DMS53 treated with DMSO at 0.1 percent for 48 hours (cell line): ENCODE results near the gene PNLIPRP3.
"Not testable (repeated sequence)": the region's sequence is repeated elsewhere in the genome, so short reads cannot be mapped to it uniquely, and the experiment has no call there.

Experiments used
- DNase-seq: peaks from one replicate; lab custom pipeline; 2025; ENCODE audit not compliant: unreplicated experiment; lab: John Stamatoyannopoulos, UW

PNLIPRP3 gene

DNA sequence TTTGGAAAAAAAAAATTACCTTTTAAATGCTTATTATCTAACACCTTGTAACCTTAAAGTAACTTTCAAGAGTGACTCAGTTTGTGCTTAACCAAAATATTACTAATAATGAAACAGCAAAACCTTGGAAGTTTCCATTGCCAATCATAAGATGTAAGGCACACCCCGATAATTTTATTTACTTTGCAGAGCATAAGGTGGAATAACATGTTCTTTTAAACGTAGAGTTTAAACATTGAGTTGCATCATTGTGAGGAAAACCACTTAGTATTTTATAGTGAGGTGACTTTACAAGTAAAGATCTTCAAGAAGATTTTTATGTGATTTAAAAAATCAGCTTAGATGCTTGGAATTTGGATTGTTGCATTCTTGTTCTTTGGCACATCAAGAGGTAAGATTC lies at the start of gene PNLIPRP3:
Gene PNLIPRP3, plus strand, starts transcription at position 177 of the 400 bp plus-strand sequence. Its CDS starts 166 bp downstream, at position 343.
- DNase-seq: no peak

DNA sequence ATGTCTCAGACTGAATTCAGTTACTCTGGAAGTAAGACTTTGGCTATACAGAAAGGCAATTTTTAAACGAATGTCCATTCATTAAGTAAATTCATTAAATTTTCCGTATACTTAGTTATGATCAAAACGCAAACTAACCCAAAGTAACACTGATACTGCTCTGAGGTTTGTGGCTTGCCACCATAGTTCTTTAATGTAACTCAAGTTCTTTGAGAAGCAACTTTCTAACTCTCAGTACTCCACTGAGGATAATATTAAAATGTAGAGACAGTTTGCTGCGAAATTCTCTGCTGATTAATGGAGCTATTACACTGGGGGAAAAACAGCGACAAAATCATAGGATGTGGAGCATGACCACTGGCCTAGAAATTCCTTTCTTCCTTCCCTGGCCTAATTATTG lies 45.4 kb upstream of the PNLIPRP3 start:
- DNase-seq: no peak

DNA sequence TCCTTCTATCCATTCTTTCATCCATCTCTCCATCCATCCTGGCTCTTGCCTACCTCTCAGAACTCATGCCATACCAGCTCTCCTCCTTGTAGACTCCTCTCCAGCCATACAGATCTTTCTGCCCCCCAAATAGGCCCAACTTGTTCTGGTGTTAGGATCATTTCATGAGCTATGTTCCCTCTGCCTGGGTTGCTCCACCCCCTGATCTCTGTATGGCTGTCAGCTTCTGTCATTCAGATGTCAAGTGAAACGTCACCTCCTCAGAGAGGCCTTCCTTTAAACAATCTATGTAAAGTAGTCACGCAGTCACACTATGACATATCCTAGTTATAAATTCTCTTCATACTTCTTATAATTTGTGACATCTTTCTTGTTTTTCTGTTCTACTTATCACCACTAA lies 42.3 kb upstream of the PNLIPRP3 start:
- DNase-seq: no peak

DNA sequence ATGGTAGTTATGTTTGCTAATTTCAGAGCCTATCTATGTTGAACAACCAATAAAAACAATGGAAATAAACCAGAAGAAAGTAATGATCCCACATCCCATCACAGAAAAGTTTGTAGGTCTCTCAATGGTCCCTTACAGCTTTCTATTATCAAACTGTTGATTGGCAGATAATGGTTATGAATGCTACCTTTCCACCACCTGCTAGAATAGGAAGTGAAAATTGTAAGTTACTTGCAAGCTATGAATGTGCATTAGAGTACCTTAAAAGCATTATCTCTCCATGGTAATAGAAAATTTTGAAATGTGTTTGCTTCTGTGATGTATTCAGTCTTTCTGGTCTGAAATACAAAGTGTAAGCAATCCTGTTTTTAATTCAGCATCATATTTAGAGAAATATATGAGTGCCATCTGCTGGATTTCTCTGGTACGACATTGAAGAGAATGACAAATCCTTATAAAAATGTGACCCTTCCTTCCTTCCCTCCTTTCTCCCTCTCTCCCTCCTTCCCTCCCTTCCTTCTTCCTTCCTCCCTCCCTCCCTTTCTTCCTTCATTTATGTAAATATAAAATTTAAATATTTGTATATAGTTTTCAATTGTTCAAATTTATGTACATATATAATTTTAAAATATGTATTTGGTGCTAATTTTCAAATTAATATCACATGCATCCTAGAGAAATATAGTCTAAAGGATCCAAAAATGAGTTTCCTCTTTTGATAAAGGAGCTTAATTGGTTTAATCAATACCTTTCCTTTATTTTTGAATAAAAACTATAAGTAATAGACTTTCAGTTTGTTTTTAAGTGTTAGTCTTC lies 41.4 kb upstream of the PNLIPRP3 start:
- peak; percentile 37 for DNase-seq

DNA sequence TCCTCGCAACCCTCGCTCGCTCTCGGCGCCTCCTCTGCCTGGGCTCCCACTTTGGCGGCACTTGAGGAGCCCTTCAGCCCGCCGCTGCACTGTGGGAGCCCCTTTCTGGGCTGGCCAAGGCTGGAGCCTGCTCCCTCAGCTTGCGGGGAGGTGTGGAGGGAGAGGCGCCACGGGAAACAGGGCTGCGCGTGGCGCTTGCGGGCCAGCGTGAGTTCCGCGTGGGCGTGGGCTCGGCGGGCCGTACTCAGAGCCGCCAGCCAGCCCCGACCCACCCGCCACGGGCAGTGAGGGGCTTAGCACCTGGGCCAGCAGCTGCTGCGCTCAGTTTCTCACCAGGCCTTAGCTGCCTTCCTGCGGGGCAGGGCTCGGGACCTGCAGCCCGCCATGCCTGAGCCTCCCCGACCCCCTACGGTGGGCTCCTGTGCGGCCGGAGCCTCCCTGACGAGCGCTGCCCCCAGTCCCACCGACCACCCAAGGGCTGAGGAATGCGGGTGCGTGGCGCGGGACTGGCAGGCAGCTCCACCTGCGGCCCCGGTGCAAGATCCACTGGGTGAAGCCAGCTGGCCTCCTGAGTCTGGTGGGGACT lies 34.3 kb upstream of the PNLIPRP3 start:
- not testable (repeated sequence) for DNase-seq

DNA sequence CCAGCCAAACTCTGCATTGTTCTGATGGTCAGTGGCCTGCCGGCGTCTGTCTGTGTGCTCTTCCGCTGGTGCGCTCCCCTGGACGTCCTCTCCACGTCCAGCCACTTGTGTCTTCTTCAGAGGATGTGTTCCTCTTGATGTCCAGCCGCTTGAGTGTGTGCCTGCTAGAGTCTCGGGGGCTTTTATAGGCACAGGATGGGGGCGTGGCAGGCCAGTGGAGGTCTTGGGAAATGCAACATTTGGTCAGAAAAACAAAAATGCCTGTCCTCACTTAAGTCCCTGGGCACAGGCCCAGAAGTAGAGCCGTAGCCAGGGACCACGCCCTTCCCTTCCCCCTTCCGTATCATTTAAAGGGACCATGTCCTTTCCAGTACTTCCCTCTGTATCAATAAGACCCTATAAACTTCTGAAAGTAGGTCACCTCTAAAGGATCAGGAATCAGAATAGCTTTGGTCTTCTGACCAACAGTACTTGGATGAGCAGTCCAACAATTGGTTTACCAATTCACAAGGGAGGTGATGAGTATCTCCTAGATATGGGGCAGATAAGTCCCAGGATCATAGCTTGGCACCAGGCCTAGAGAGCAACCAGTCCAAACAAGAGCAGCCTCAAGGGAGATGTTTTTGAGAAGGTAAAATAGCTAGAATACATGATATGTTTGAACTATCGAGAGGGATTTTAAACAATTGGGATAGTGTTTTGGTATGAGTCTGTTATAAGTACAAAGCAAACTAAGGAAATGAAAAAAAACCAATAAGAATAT lies 32.2 kb upstream of the PNLIPRP3 start:
- no peak for DNase-seq

DNA sequence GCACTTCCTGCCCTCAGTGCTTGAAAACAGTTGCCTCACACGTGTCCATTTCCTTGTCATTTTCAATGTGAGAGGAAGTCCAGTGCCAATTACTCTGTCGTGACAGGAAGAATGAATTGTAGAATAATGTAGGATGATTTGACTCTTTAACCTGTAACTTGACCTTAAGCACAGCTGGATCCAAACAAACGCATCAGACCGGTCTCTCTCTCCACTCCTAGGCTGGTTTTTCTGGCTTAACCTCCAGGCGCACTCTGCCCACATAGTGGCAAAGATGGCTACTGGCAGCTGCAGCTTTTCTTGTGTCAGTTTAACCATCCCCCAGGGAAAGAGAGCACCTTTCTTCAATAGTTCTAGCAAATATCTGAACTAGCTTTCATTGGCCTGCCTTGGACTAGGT lies 29.4 kb upstream of the PNLIPRP3 start:
- DNase-seq: no peak

DNA sequence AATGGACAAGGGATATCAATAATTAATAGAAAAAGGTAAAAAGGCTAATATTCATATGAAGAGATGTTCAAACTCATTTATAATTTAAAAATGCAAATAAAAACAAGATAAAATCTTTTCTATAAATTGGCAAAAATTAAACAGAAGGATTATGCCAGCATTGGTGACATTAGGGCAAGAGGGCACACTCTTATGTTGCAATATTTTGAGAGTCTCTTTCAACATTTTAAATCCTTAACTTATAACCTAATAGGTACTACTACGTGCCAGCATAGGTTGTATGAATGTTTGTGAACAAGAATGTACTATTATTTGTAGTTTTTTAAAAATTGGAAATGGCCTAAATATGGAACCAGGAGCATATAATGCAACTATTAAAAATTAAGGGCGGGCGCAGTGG lies 24.8 kb upstream of the PNLIPRP3 start:
- DNase-seq: no peak

DNA sequence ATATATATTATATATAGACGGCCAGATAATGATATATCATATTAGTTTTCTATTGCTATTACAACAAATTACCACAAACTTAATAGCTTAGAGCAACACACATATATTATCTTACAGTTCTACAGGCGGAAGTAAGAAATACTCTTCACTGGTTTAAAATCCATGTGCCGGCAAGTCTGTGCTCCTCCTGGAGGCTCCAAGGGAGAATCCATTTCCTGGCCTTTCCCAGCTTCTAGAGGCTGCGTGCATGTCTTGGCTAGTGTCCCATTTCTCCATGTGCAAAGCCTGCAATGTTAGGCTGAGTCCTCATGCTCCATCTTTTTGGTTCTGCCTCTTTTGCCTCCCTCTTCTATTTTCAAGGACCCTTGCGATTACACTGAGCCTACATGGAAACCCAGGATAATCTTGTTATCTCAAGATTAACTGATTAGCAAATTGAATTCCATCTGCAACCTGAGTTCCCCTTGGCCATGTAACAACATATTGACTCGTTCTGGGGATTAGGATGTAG lies 23.9 kb upstream of the PNLIPRP3 start:
- DNase-seq: no peak

DNA sequence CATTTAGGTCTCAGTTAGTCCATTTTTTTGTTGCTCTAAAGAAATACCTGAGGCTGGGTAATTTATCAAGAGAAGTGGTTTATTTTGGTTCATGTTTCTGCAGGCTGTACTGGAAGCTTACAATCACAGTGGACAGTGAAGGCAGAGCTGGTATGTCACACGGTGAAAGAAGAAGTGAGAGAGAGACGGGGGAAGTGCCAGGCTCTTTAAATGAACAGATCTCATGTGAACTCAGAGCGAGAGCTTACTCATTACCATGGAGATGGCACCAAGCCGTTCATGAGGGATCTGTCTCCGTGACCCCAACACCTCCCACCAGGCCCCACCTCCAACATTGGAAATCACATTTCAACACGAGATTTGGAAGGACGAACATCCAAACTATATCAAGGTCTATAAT lies 18.9 kb upstream of the PNLIPRP3 start:
- no peak for DNase-seq

DNA sequence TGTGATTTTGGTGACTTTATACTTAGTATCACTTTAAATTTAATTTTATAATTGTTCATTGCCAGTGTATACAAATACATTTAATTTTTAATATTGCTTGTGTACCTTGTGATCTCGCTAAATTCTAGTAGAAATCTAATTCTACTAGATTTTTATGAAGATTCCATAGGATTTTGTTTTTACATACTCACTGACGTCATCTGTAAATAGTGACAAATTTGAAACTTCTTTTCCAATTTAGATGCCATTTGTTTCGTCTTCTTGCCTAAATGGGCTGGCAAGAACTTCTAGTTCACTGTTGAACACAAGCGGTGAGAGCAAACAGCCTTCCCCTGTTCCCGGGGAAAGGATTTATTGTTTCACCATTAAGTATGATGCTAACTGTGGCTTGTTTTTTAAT lies 17.3 kb upstream of the PNLIPRP3 start:
- DNase-seq: no peak

DNA sequence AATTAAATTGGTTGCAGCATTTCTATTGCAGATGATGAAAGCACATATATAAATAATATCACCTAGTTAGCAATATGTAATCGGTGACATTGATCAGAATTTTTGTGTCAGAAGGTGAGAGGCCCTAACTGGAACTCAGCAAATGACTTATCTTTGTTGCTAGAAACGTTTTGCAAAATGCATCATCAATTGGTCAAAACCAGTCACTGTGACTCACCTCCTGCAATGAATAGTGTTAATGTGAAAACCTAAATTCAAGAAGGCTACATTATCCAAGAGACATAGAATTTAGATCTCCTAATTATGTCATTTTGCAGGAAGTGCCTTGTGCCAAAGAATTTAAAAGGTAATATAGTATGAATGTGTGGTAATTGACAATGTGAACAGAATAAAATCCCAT lies 9.8 kb upstream of the PNLIPRP3 start:
- DNase-seq: no peak

DNA sequence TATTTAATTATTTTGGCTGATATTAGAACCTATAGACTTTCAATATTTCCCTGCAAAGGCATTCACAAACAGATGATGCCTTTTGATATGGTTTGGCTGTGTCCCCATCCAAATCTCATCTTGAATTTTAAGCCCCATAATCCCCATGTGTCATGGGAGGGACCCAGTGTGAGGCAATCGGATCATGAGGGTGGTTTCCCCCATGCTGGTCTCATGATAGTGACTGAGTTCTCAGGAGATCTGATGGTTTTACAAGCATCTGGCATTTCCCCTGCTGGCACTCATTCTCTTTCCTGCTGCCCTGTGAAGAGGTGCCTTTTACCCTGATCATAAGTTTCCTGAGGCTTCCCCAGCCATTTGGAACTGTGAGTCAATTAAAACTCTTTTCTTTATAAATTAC lies 9.3 kb upstream of the PNLIPRP3 start:
- no peak for DNase-seq

DNA sequence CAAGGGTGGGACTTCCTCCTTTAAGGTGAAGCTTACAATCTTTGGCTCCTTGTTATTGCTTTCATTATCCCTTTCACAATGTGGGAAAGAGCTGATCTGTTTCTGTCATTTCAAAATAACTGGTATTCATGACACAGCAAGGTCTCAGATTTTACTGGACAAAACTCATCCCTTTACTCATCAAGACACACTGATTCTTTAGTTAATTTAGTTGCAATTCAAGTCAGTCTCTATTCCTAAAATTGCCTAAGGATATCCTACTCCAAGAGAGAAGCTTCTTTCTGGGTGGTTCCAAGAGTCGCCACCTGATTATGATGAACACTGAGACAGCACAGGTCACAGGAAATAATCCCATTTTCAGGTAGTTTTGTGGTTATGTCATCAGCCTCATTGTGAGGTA lies 5.8 kb upstream of the PNLIPRP3 start:
- DNase-seq: no peak

DNA sequence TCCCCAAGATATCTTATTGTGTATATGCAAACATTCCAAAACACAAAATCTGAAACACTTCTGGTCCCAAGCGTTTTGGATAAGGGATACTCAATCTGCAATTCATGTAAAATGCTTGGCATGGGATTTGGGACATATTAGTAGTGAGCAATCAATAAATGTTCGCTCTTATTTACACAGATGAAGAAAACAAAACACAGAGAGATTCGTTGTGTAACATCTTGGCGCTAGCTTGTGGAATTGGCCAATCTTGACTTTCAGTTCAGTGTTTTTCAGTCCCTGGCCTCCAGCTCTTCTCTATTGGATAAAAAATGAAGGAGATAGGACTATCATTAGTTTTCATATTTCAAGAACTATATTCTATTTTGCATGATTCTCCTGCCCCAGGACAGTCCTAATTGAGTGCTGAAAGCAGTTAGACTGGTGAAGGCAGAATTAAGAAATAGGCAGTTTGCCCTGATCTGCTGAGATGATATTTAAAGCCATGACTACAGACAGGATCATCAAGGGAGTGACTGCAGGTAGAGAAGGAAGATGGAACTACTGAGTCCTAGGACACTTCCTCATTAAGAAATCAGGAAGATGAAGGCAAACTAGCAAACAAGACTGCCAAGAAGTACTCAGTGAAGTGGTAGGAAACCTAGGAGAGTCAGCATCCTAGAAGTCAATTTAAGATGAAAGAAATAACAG lies 1.8 kb downstream of the PNLIPRP3 start:
- no peak for DNase-seq

DNA sequence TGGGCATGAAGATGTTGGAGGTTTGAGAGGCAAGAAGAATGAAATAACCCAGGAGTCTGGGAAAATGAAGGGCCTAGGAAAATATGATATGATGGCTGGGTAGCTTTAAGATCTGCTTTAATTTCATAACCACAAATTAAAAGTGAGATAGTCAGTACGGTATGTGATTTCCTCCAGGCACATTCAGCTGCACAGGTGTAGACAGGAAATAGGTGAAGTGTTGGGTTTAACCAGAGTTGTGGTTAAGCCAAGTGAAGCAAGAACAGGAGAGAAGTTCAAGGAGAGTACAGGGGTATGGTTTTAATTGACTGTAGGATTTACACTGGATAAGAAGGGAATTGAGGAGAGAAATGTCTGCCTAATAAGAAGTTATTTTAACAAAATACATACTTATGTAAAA lies 2.6 kb downstream of the PNLIPRP3 start:
- DNase-seq: no peak

DNA sequence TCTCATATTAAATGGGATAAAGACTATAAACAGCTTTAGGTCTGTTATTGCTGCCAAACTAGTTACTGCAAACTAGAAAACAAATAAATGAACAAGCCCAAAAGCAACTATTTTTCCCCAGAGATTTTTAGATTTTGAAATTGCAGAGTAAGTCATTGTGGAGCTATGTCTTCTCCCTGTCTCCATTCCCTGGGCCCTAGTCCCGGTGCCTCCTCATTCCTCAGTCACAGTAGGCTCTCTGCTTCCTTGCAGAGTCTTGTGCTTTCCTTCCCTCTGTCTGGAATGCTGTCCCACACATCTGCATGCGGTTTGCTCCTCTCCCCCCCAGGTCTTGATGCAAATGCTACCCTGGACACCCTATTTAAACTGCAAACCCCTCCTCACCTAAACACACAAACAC lies 4.0 kb downstream of the PNLIPRP3 start:
- DNase-seq: no peak

DNA sequence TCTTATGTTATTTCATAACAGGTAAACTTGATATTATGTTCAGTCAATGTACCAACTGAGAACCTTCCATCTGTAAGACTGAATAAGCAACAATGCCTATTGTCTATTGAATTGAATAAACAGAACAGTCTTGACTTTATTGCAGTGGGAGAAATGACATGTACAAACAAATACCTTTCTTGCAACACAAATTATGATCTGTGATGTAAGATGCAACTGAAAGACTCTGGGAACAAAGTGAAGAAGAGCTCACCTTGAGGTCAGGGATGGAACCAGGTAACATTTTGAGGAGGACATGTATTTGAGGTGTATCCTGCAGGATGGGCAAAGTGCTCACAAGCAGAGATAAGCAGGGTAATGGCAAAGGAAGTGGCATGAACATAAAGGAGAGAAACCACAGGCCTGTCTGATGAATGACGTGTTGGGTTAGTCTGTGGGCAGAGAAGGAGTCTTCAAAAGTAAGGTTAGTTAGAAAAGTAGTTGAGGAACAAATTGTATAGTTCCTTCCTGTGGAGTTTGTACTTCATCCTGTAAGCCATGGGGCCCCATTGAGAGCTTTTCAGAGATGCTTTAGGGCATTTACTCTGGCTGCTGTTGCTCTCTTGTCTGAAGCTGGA lies 9.5 kb downstream of the PNLIPRP3 start:
- DNase-seq: no peak

DNA sequence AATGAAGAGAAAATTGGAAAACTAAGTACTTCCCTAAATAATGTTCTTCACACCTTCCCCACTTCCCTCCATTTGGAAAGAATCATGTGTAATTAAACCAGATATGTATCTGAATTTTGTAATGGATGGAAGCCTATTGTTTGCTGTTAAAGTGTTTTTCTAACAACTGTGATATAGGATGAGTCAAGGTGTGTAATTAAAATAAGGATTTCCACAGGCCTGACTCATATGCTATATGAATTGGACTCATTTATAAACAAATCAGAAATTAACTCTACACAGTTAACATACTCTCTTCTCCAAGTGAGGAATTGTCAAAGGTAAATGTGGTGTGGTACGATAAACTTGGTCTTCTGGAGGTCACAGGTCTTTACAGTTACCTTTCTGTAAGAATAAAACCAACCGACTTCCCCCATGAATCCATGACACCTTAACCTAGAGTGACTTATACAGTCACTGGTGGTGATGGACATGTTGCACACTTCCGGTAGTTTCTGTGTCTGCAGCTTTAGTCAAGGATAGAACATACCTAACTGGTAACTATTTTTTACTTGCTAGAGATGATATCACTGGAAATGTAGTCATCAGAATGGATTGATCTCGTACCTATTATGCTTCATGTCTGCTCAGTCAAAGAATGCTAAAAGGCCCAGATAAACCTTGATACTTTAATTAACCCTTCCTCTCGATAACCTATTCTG lies 12.8 kb downstream of the PNLIPRP3 start:
- DNase-seq: no peak

DNA sequence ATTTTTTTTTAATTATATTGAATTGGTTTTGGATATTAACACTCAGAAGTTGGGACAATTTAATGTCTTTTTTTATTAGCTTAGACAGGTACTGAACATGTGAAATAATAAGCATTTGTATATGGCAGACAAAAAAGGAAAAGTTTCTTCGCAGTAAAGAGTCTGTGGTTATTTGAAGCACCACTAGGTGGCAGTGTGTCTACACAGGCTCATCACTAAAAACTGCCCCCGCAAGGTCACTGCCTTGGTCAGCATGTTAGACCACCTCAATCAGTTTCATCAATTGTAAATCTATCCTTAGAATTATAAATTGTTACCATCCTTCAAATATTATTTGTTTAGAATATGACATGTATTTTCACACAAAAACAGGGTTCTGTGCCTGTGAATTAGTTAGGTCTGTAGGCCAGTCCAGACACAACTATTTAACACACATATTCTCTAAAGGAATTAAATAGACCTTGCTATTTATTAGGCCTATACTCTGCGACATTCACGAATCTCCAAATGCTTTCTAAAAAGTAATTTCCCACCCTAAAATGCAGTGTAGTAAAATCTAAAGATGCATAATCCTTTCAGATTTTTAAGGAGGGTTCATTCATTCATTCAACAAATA lies 17.0 kb downstream of the PNLIPRP3 start:
- DNase-seq: peak; percentile 14
